SJSA1 (cell line): Measurements from ENCODE around the gene BLNK. TPM values are rescaled to one million over a fixed set of nuclear protein-coding genes. Genes with fewer than 3 reads are reported as not detected.
"Not testable (repeated sequence)": the region's sequence is repeated elsewhere in the genome, so short reads cannot be mapped to it uniquely, and the experiment has no call there.

Source experiments
- DNase-seq, 2 experiments: peaks; one replicate each; pipeline ENCODE4 v3.0.0-alpha.2; 2015 to 2020; ENCODE audit warnings: low spot score in 2 of 2, low read depth in 1 of 2
- H3K27ac ChIP-seq: fragments of 250-450 bp; sonication (Bioruptor Pico); 2 replicates; pipeline ENCODE4 v1.5.1; 2020; ENCODE audit warnings: mild to moderate bottlenecking, moderate library complexity
- H3K27me3 ChIP-seq: fragments of 250-450 bp; sonication (Bioruptor Pico); replicated peaks from 2 replicates; pipeline ENCODE4 v1.5.1; 2020; ENCODE audit warnings: mild to moderate bottlenecking, moderate library complexity
- H3K36me3 ChIP-seq: fragments of 250-450 bp; sonication (Bioruptor Pico); 2 replicates; pipeline ENCODE4 v1.5.1; 2020; ENCODE audit warnings: mild to moderate bottlenecking
- H3K4me1 ChIP-seq: fragments of 250-450 bp; sonication (Bioruptor Pico); replicated peaks from 2 replicates; pipeline ENCODE4 v1.6.1; 2021; ENCODE audit warnings: mild to moderate bottlenecking
- H3K4me3 ChIP-seq: fragments of 250-450 bp; sonication (Bioruptor Pico); 2 replicates; pipeline ENCODE4 v1.5.1; 2020; ENCODE audit warnings: mild to moderate bottlenecking
- H3K9me3 ChIP-seq: fragments of 250-450 bp; sonication (Bioruptor Pico); replicated peaks from 2 replicates; pipeline ENCODE4 v1.5.1; 2020; ENCODE audit warnings: mild to moderate bottlenecking
- total RNA-seq: library from RNA; depleted of rRNA; stranded (reverse); fragments of >200 nt; shearing (Covaris generic); gene quantifications from 2 replicates; pipeline ENCODE4 v1.2.3, GENCODE V29; 2014

BLNK gene
- total RNA-seq, 1 experiment from 2014 or later: not detected

- Histone ChIP-seq H3K27me3 (peaks cover 6% of the 10 kb centered on the region), H3K4me3 (no peak overlapping the region), H3K27ac (no peak overlapping the region), H3K4me1 (no peaks in the 10 kb centered on the region), H3K9me3 (no peaks in the 10 kb centered on the region), H3K36me3 (no peaks in the 10 kb centered on the region)
- DNase-seq: no peak
Measured at GRCh38 chr10:96217711-96218110, 53.7 kb downstream of the BLNK start.

DNA sequence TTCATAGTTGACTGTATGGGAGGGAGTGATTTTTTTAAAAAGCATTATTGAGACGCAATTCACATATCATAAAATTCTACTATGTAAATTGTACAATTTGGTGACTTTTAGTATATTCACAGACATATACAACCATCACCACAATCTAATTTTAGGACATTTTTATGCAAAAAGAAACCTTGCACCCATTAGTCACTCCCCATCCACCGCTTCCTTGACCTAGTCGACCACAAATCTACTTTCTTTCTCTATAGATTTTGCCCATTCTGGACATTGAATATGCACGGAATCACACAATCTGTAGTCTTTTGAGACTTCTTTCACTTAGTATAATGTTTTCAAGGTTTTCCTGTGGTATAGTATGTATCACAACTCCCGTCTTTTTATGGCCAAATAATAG, 54.6 kb downstream of the BLNK start:
- Histone ChIP-seq H3K36me3 (no peaks in the 10 kb centered on the region), H3K27ac (no peak overlapping the region), H3K4me1 (no peaks in the 10 kb centered on the region), H3K9me3 (no peaks in the 10 kb centered on the region), H3K27me3 (peaks cover 6% of the 10 kb centered on the region), H3K4me3 (no peak overlapping the region)
- no peak for DNase-seq

GRCh38 chr10:96212911-96213310, 58.5 kb downstream of the BLNK start:
- Histone ChIP-seq H3K9me3 (no peaks in the 10 kb centered on the region), H3K4me1 (no peaks in the 10 kb centered on the region), H3K4me3 (no peak overlapping the region), H3K27ac (no peak overlapping the region), H3K36me3 (no peaks in the 10 kb centered on the region), H3K27me3 (peaks cover 7% of the 10 kb centered on the region)
- DNase-seq: no peak

DNA sequence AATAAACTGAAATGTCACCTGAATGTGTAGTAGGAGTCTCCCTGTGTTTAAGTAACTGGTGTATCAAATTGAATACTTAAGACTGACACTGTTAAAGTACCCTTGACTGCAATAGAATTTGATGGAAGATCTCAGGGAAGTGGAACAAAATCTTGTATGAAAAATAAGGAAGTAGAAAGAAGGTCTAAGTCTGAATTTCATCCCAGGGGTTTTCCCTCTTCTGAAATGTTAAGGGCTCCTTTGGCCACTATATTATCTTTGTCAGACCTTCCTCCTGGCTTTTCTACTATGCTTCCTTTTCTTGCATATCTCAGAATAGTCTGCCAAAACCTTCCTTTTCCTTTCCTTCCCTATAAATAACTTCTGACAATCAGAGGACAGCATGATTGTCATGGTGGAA, 59.6 kb downstream of the BLNK start:
- no peaks in the 10 kb centered on the region for H3K9me3 ChIP-seq
- H3K27me3 ChIP-seq: peaks cover 7% of the 10 kb centered on the region; the same call in 1 of the 2 replicates
- H3K4me3 ChIP-seq: no peak overlapping the region
- no peaks in the 10 kb centered on the region for H3K36me3 ChIP-seq
- H3K27ac ChIP-seq: no peak overlapping the region
- no peak for DNase-seq
- no peaks in the 10 kb centered on the region for H3K4me1 ChIP-seq

DNA sequence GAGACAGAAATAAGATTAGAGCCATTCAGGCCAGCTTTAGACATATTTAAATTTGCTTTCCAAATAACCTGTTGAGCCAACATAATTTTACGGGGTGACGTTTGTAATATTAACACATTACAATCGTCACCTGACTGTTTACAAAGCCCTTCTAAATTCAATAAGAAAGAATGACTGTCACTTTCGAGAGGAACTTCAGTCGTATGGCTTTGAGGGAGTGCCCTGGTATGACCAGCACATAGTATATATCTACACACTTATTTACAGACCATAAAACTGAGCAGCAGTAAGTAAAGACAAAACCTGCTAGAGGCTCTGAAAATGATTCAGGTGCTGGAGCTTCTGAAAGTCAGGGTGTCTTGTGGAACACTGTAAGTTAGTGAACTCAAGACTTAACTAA, 62.4 kb downstream of the BLNK start:
- Histone ChIP-seq H3K9me3 (no peaks in the 10 kb centered on the region), H3K4me1 (no peaks in the 10 kb centered on the region), H3K36me3 (no peaks in the 10 kb centered on the region), H3K27me3 (peaks cover 7% of the 10 kb centered on the region; the same call in 1 of the 2 replicates), H3K27ac (no peak overlapping the region), H3K4me3 (no peak overlapping the region)
- no peak for DNase-seq

DNA sequence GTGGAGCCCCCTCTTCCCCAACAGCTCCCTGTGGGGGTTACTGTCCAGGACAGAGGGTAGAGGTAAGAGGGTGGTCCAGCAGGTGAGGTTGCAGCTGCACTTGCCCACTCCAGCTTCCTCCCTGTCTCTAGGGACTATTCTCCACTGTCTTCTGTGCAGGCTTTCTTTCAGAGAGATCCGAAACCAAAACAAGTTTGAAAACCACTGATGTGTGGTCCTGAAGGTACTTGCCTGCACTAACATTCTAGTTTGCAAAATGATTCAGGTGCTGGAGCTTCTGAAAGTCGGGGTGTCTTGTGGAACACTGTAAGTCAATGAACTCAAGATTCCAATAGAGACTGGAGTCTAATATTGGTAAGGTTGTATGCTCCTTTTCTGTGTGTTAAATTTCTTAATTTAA, 63.1 kb downstream of the BLNK start:
- Histone ChIP-seq H3K4me3 (no peak overlapping the region), H3K27me3 (peaks cover 7% of the 10 kb centered on the region; the same call in 1 of the 2 replicates), H3K4me1 (no peaks in the 10 kb centered on the region), H3K9me3 (no peaks in the 10 kb centered on the region), H3K36me3 (no peaks in the 10 kb centered on the region), H3K27ac (no peak overlapping the region)
- DNase-seq: no peak

GRCh38 chr10:96205580-96205979, 65.8 kb downstream of the BLNK start:
- DNase-seq: no peak
- Histone ChIP-seq H3K4me1 (no peaks in the 10 kb centered on the region), H3K27me3 (peaks cover 7% of the 10 kb centered on the region; the same call in 1 of the 2 replicates), H3K4me3 (no peak overlapping the region), H3K27ac (no peak overlapping the region), H3K9me3 (no peaks in the 10 kb centered on the region), H3K36me3 (no peaks in the 10 kb centered on the region)

GRCh38 chr10:96201525-96201924, 69.8 kb downstream of the BLNK start:
- Histone ChIP-seq H3K27me3 (no peaks in the 10 kb centered on the region), H3K9me3 (no peaks in the 10 kb centered on the region), H3K4me1 (no peaks in the 10 kb centered on the region), H3K36me3 (no peaks in the 10 kb centered on the region), H3K4me3 (no peak overlapping the region), H3K27ac (no peak overlapping the region)
- no peak for DNase-seq

GRCh38 chr10:96189505-96189904, 81.9 kb downstream of the BLNK start:
- H3K9me3 ChIP-seq, DNase-seq, H3K27me3 ChIP-seq, H3K27ac ChIP-seq, H3K36me3 ChIP-seq, H3K4me1 ChIP-seq, H3K4me3 ChIP-seq: not testable (repeated sequence)

- no peak for DNase-seq
- no peaks in the 10 kb centered on the region for H3K36me3 ChIP-seq
- H3K27me3 ChIP-seq: no peaks in the 10 kb centered on the region
- no peaks in the 10 kb centered on the region for H3K4me1 ChIP-seq
- H3K4me3 ChIP-seq: no peak overlapping the region
- H3K27ac ChIP-seq: no peak overlapping the region
- no peaks in the 10 kb centered on the region for H3K9me3 ChIP-seq
Measured at GRCh38 chr10:96188916-96189315, 82.5 kb downstream of the BLNK start.

- DNase-seq: no peak
- Histone ChIP-seq H3K9me3 (no peaks in the 10 kb centered on the region), H3K36me3 (no peaks in the 10 kb centered on the region), H3K27ac (no peak overlapping the region), H3K27me3 (no peaks in the 10 kb centered on the region), H3K4me3 (no peak overlapping the region), H3K4me1 (no peaks in the 10 kb centered on the region)
Measured at GRCh38 chr10:96188421-96188820, 82.9 kb downstream of the BLNK start.

DNA sequence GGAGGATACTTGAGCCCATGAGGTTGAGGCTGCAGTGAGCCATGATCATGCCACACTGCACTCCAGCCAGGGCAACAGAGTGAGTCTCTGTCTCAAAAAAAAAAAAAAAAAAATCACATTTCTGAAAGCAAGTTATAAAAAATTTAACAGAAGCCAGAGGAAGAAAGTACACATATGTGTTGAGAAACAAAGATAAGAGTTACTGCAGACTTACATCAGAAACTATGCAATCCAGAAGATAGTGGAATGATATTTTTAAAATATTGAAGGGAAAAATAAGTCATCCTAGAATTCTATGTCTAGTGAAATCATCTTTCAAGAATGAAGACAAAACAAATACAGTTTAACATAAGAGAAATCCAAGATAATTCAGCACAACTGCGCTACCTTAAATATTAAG, 94.4 kb downstream of the BLNK start:
- H3K27me3 ChIP-seq: no peaks in the 10 kb centered on the region
- peaks cover 5% of the 10 kb centered on the region for H3K9me3 ChIP-seq
- no peaks in the 10 kb centered on the region for H3K4me1 ChIP-seq
- H3K4me3 ChIP-seq: no peak overlapping the region
- H3K27ac ChIP-seq: no peak overlapping the region
- H3K36me3 ChIP-seq: no peaks in the 10 kb centered on the region
- DNase-seq: no peak

DNA sequence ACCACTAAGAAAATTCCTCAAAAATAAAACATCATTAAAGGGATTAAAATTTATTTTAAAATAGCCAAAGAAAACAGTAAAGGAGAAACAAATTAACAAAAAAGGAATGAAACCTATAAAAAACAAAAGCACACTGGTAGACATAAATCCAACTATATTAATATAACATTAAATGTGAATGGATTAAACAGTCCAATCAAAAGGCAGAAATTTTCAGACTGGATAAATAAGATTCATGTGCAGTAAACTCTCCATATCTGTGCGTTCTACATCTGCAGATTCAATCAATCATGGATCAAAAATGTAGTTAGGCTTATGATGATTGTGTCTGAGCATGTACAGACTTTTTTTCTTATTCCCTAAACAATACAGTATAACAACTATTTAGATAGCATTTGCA, 98.7 kb downstream of the BLNK start:
- H3K27me3 ChIP-seq: no peaks in the 10 kb centered on the region
- DNase-seq: no peak
- H3K9me3 ChIP-seq: peaks cover 7% of the 10 kb centered on the region

DNA sequence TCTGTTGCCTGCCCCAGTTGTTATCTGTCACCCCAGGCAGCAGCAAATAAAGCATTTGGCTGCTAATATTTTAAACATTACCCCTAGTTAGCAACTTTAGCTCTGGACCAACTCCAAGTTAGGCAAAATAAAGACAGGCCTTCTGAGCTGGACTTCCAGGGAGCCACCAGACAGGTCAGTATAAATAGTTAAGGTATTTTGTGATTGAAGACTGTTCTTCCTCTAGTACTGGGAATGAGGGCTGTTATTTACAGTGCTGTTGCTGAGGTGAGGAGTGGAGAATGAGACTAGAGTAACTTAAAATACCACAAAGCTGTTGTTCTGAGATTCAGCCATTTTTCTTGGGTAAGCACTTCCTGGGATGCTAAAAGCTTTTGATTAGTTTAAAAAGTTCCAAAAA, 101.1 kb downstream of the BLNK start:
- DNase-seq: no peak
- H3K4me1 ChIP-seq: no peaks in the 10 kb centered on the region
- H3K27ac ChIP-seq: no peak overlapping the region
- H3K4me3 ChIP-seq: no peak overlapping the region
- 0 out of 2 replicates have a peak, but pooled peaks cover 2% of the 10 kb centered on the region for H3K9me3 ChIP-seq
- no peaks in the 10 kb centered on the region for H3K27me3 ChIP-seq
- no peaks in the 10 kb centered on the region for H3K36me3 ChIP-seq

More for the DNA sequence above, 98.7 kb downstream of the BLNK start:
- Histone ChIP-seq H3K36me3 (no peaks in the 10 kb centered on the region), H3K4me3 (no peak overlapping the region), H3K4me1 (no peaks in the 10 kb centered on the region), H3K27ac (no peak overlapping the region)

- Histone ChIP-seq H3K36me3 (no peaks in the 10 kb centered on the region), H3K27ac (no peak overlapping the region), H3K4me1 (no peaks in the 10 kb centered on the region), H3K27me3 (no peaks in the 10 kb centered on the region), H3K4me3 (no peak overlapping the region), H3K9me3 (0 out of 2 replicates have a peak, but pooled peaks cover 2% of the 10 kb centered on the region)
- DNase-seq: no peak
Measured at GRCh38 chr10:96168546-96168945, 102.8 kb downstream of the BLNK start.
